H1 (cell line): ENCODE results near the gene LYRM4. TPM values are rescaled to one million over a fixed set of nuclear protein-coding genes. Genes with fewer than 3 reads are reported as not detected.

ENCODE experiments used
- CTCF ChIA-PET: fragments of 300-600 bp; sonication (Branson Sonifier 250); formaldehyde crosslinking; loops from one replicate; lab custom pipeline; 2021; ENCODE audit not compliant: partially characterized antibody; lab: Charles Lee
- POLR2A ChIA-PET: fragments of 300-600 bp; sonication (Branson Sonifier 250); formaldehyde crosslinking; loops from one replicate; lab custom pipeline; 2021; ENCODE audit warnings: inconsistent platforms; ENCODE audit not compliant: partially characterized antibody; lab: Charles Lee
- DNase-seq, 2 experiments: peaks; one replicate each; pipeline versions ENCODE4 v3.0.0 to v3.0.0-alpha.2; 2010 to 2022; ENCODE audit warnings: low spot score in 2 of 2, low read depth in 1 of 2, mixed read lengths in 1 of 2
- FAIRE-seq: peaks from 2 replicates; lab custom pipeline; 2011; peaks lifted over from hg19 to GRCh38; lab: Jason Lieb, UNC
- H2AFZ ChIP-seq: 2 replicates; pipeline ENCODE4 v1.8.1; 2012; ENCODE audit warnings: low read length, inconsistent platforms
- H2AK5ac ChIP-seq: 2 replicates; pipeline ENCODE4 v1.6.1; 2013; ENCODE audit warnings: low read depth, low read length
- H2BK120ac ChIP-seq: replicated peaks from 2 replicates; pipeline ENCODE3; 2013; ENCODE audit warnings: low read depth, low read length, inconsistent platforms
- H2BK12ac ChIP-seq: 2 replicates; pipeline ENCODE4 v1.6.1; 2013; ENCODE audit warnings: low read depth, low read length
- H2BK15ac ChIP-seq: 2 replicates; pipeline ENCODE4 v1.6.1; 2013; ENCODE audit warnings: low read length
- H2BK20ac ChIP-seq: 2 replicates; pipeline ENCODE4 v1.6.1; 2013; ENCODE audit warnings: low read length
- H2BK5ac ChIP-seq: 2 replicates; pipeline ENCODE4 v1.6.1; 2013; ENCODE audit warnings: low read depth, low read length
- H3K14ac ChIP-seq: 2 replicates; pipeline ENCODE4 v1.6.1; 2013; ENCODE audit warnings: inconsistent platforms; ENCODE audit not compliant: insufficient read length
- H3K18ac ChIP-seq: 2 replicates; pipeline ENCODE4 v1.6.1; 2013; ENCODE audit warnings: low read length; ENCODE audit errors: extremely low read depth
- H3K23ac ChIP-seq: 2 replicates; pipeline ENCODE4 v1.6.1; 2013; ENCODE audit warnings: inconsistent platforms; ENCODE audit not compliant: insufficient read length
- H3K23me2 ChIP-seq: 2 replicates; pipeline ENCODE4 v1.6.1; 2013; ENCODE audit warnings: low read depth, low read length
- H3K27ac ChIP-seq: 2 replicates; pipeline ENCODE4 v1.6.1; 2011; ENCODE audit warnings: low read depth, low read length, inconsistent platforms
- H3K27me3 ChIP-seq, 4 experiments: replicated peaks in 1 of 4; 1 replicate in 1 of 4; 2 replicates in 3 of 4; pipeline versions ENCODE4 v1.6.1 to v1.8.1; 2011 to 2013; ENCODE audit warnings: low read length in 3 of 4, mild to moderate bottlenecking in 3 of 4, inconsistent platforms in 2 of 4, mixed read lengths in 2 of 4, moderate library complexity in 1 of 4; ENCODE audit not compliant: control insufficient read depth in 3 of 4, insufficient read depth in 3 of 4; ENCODE audit errors: extremely low read depth in 1 of 4
- H3K36me3 ChIP-seq, 4 experiments: 2 replicates each; pipeline versions ENCODE4 v1.6.1 to v1.8.1; 2011 to 2013; ENCODE audit warnings: mild to moderate bottlenecking in 4 of 4, low read length in 3 of 4, moderate library complexity in 2 of 4, control low read depth in 1 of 4, inconsistent platforms in 1 of 4; ENCODE audit not compliant: insufficient read depth in 4 of 4, control insufficient read depth in 2 of 4
- H3K4ac ChIP-seq: replicated peaks from 2 replicates; pipeline ENCODE3; 2013; ENCODE audit warnings: low read length, low read depth, mixed read lengths, inconsistent platforms; ENCODE audit not compliant: insufficient read length
- H3K4me1 ChIP-seq, 4 experiments: replicated peaks in 1 of 4; 1 replicate in 1 of 4; 2 replicates in 3 of 4; pipeline versions ENCODE4 v1.6.1 to v1.8.1; 2011 to 2013; ENCODE audit warnings: low read length in 3 of 4, inconsistent platforms in 2 of 4, mixed read lengths in 1 of 4; ENCODE audit not compliant: insufficient read depth in 4 of 4, control insufficient read depth in 3 of 4
- H3K4me2 ChIP-seq, 2 experiments: 2 replicates each; pipeline versions ENCODE4 v1.6.1 to v1.8.1; 2011 to 2013; ENCODE audit warnings: low read depth in 2 of 2, low read length in 2 of 2, control low read depth in 1 of 2, inconsistent platforms in 1 of 2, mild to moderate bottlenecking in 1 of 2; ENCODE audit not compliant: insufficient read depth in 1 of 2
- H3K4me3 ChIP-seq, 4 experiments: fragments of 200-600, 300-600 bp in 1 of 4; sonication (generic), shearing (Covaris generic), sonication (Bioruptor Twin) in 1 of 4; 2 replicates each; pipeline versions ENCODE4 v1.5.1 to v1.8.1; 2011 to 2016; ENCODE audit warnings: low read length in 4 of 4, low read depth in 3 of 4, control low read depth in 2 of 4, inconsistent platforms in 2 of 4, mild to moderate bottlenecking in 2 of 4, mixed read lengths in 1 of 4, moderate library complexity in 1 of 4; ENCODE audit not compliant: insufficient read depth in 2 of 4; ENCODE audit errors: extremely low read depth in 1 of 4
- H3K56ac ChIP-seq: replicated peaks from 2 replicates; pipeline ENCODE3; 2013; ENCODE audit warnings: low read depth, mild to moderate bottlenecking, mixed read lengths, low read length, inconsistent platforms; ENCODE audit not compliant: insufficient read length
- H3K79me1 ChIP-seq: 2 replicates; pipeline ENCODE4 v1.6.1; 2013; ENCODE audit warnings: low read depth, low read length, control low read depth
- H3K79me2 ChIP-seq, 2 experiments: 2 replicates each; pipeline versions ENCODE4 v1.6.1 to v1.8.1; 2012 to 2013; ENCODE audit warnings: low read length in 2 of 2, mild to moderate bottlenecking in 2 of 2, inconsistent platforms in 1 of 2; ENCODE audit not compliant: insufficient read depth in 2 of 2, control insufficient read depth in 1 of 2
- H3K9ac ChIP-seq, 4 experiments: replicated peaks in 1 of 4; 1 replicate in 1 of 4; 2 replicates in 3 of 4; pipeline versions ENCODE4 v1.6.1 to v1.8.1; 2011 to 2013; ENCODE audit warnings: low read depth in 3 of 4, low read length in 3 of 4, control low read depth in 2 of 4, mild to moderate bottlenecking in 2 of 4, moderate library complexity in 2 of 4, inconsistent platforms in 1 of 4; ENCODE audit errors: extremely low read depth in 1 of 4
- H3K9me3 ChIP-seq, 2 experiments: 2 replicates each; pipeline versions ENCODE4 v1.6.1 to v1.8.1; 2012 to 2013; ENCODE audit warnings: mild to moderate bottlenecking in 2 of 2, moderate library complexity in 2 of 2, control low read depth in 1 of 2, inconsistent platforms in 1 of 2, low read depth in 1 of 2, low read length in 1 of 2, mixed read lengths in 1 of 2; ENCODE audit not compliant: insufficient read depth in 2 of 2
- H4K20me1 ChIP-seq, 2 experiments: replicated peaks in 1 of 2; 2 replicates each; pipeline versions ENCODE3 to v1.8.1; 2011 to 2013; ENCODE audit warnings: inconsistent platforms in 2 of 2, low read length in 2 of 2, mild to moderate bottlenecking in 1 of 2; ENCODE audit not compliant: insufficient read depth in 2 of 2, control insufficient read depth in 1 of 2
- H4K5ac ChIP-seq: 2 replicates; pipeline ENCODE4 v1.6.1; 2013; ENCODE audit warnings: low read length, low read depth, mixed read lengths, inconsistent platforms; ENCODE audit not compliant: insufficient read length
- H4K8ac ChIP-seq: 2 replicates; pipeline ENCODE4 v1.8.0; 2013; ENCODE audit warnings: mild to moderate bottlenecking, moderate library complexity, low read length, inconsistent platforms; ENCODE audit not compliant: insufficient read depth; ENCODE audit errors: extremely low read depth
- H4K91ac ChIP-seq: replicated peaks from 2 replicates; pipeline ENCODE3; 2013; ENCODE audit warnings: low read length, mixed read lengths, inconsistent platforms; ENCODE audit not compliant: insufficient read length
- ATF2 ChIP-seq: IDR thresholded peaks from 2 replicates; pipeline ENCODE4 v1.6.1; 2012; ENCODE audit warnings: low read length, inconsistent platforms
- BCL11A ChIP-seq, 2 experiments: IDR thresholded peaks; one replicate each; pipeline ENCODE4 v1.6.1; 2011; ENCODE audit warnings: low read depth in 2 of 2, low read length in 2 of 2, mild to moderate bottlenecking in 2 of 2
- CHD1 ChIP-seq: IDR thresholded peaks from 2 replicates; pipeline ENCODE4 v1.6.1; 2012; ENCODE audit warnings: low read depth, low read length, improper control_type of control experiment
- GABPA ChIP-seq: IDR thresholded peaks from 2 replicates; pipeline ENCODE4 v1.6.1; 2011; ENCODE audit warnings: mild to moderate bottlenecking, low read length, moderate library complexity, borderline replicate concordance; ENCODE audit not compliant: insufficient read depth
- JUN ChIP-seq: IDR thresholded peaks from 2 replicates; pipeline ENCODE4 v1.6.1; 2011; ENCODE audit warnings: low read depth, mild to moderate bottlenecking, improper control_type of control experiment, low read length
- KDM1A ChIP-seq: fragments of 200-600, 300-600 bp; sonication (generic); IDR thresholded peaks from 2 replicates; pipeline ENCODE4 v1.7.1; 2016; ENCODE audit warnings: mild to moderate bottlenecking, low read length, borderline replicate concordance
- RBBP5 ChIP-seq: IDR thresholded peaks from 2 replicates; pipeline ENCODE4 v1.7.1; 2012; ENCODE audit warnings: low read depth, mild to moderate bottlenecking, inconsistent platforms, low read length, moderate library complexity, borderline replicate concordance
- RNF2 ChIP-seq: fragments of 200-900, 300-1000 bp; sonication (generic); IDR thresholded peaks from 2 replicates; pipeline ENCODE4 v1.7.1; 2016; ENCODE audit warnings: borderline replicate concordance, low read depth, mild to moderate bottlenecking, antibody characterized with exemption, low read length; ENCODE audit not compliant: poor library complexity, severe bottlenecking; ENCODE audit errors: missing control alignments
- SIN3A ChIP-seq, 2 experiments: IDR thresholded peaks in 1 of 2; conservative IDR thresholded peaks in 1 of 2; 2 replicates each; pipeline ENCODE4 v1.6.1; 2011 to 2012; ENCODE audit warnings: low read length in 2 of 2, improper control_type of control experiment in 1 of 2, low read depth in 1 of 2, mild to moderate bottlenecking in 1 of 2
- TAF7 ChIP-seq: optimal IDR thresholded peaks from 2 replicates; pipeline ENCODE3; 2011; ENCODE audit warnings: low read depth, mild to moderate bottlenecking, inconsistent platforms, low read length, moderate library complexity, borderline replicate concordance
- TCF12 ChIP-seq: IDR thresholded peaks from 2 replicates; pipeline ENCODE4 v1.6.1; 2011; ENCODE audit warnings: low read depth, mild to moderate bottlenecking, low read length
- WGBS, 2 experiments: shearing (Covaris generic) in 1 of 2; methylation state at CpG; one replicate each; pipeline versions ENCODE4 v1.1.6 to v1.1.7; 2013 to 2015; ENCODE audit warnings: low lambda C conversion rate in 2 of 2, mixed read lengths in 2 of 2, inconsistent platforms in 1 of 2, low coverage in 1 of 2, missing lambda C conversion rate in 1 of 2; ENCODE audit not compliant: insufficient replicate concordance in 2 of 2, insufficient coverage in 1 of 2, insufficient read length in 1 of 2; ENCODE audit errors: extremely low coverage in 1 of 2, missing lambda C conversion rate in 1 of 2; 5-methylcytosine and 5-hydroxymethylcytosine counted together
- polyA plus RNA-seq, 7 experiments: library from polyadenylated mRNA; depleted of rRNA in 3 of 7; stranded (reverse) in 5 of 7; unstranded in 2 of 7; fragments of >200 nt in 5 of 7; fragments of 200-250 nt in 2 of 7; gene quantifications; 1 replicate in 5 of 7; 2 replicates in 1 of 7; 4 replicates in 1 of 7; pipeline versions ENCODE4 v1.2.1 to v1.2.3, GENCODE V29; 2011 to 2013; ENCODE audit warnings: missing spikeins in 2 of 7, mixed read lengths in 2 of 7
- total RNA-seq: library from RNA; stranded (reverse); fragmentation: NEBNext Ultra II Directional; extraction: Animal tissue kit (Norgen Biotek cat#: 25700); gene quantifications from 2 replicates; pipeline ENCODE4 v1.2.1, GENCODE V29; 2021

LYRM4 gene
- total and polyA plus RNA-seq, 2 of the 8 experiments (the other 6 are each of a cell fraction or from before 2014, with no cell fraction given), result 56.6 to 62.8 TPM

- Histone ChIP-seq H2BK5ac (no peak overlapping the region), H3K18ac (no peak overlapping the region), H3K79me1 (peaks cover 2% of the 10 kb centered on the region), H3K4me2 (no peak overlapping the region), H3K4ac (no peak overlapping the region), H3K23ac (no peak overlapping the region), H3K9ac (no peak overlapping the region), H3K56ac (no peak overlapping the region), H2AK5ac (no peak overlapping the region), H4K91ac (no peak overlapping the region), H4K5ac (no peak overlapping the region), H4K8ac (no peak overlapping the region), H2AFZ (no peak overlapping the region), H3K79me2 (peaks cover 0 to 2% of the 10 kb centered on the region in 2 experiments; a peak in 1 of 4 replicates), H4K20me1 (peaks cover 0 to 9% of the 10 kb centered on the region in 2 experiments), H3K36me3 (no peaks in the 10 kb centered on the region; a peak in 1 of 8 replicates), H3K4me3 (no peak overlapping the region), H2BK15ac (no peak overlapping the region), H3K4me1 (peaks cover 0 to 6% (median 0%) of the 10 kb centered on the region in 4 experiments; a peak in 1 of 7 replicates), H2BK12ac (no peak overlapping the region), H2BK120ac (no peak overlapping the region), H3K9me3 (no peaks in the 10 kb centered on the region), H3K23me2 (no peaks in the 10 kb centered on the region), H3K14ac (no peak overlapping the region), H3K27me3 (no peaks in the 10 kb centered on the region), H3K27ac (no peak overlapping the region), H2BK20ac (no peak overlapping the region)
- WGBS, 2 experiments, result 94% methylated on average over 4 of the region's 4 CpGs; no CpG with 5 or more reads in 1 of the 2 experiments
- DNase-seq (no peak), FAIRE-seq (peak; percentile 7)
- POLR2A ChIA-PET, result no interaction called here
- CTCF ChIA-PET, result interaction anchor here (1.0 to 2.2 kb wide), 9 partner anchors 10 to 86 kb away, joined by 3 to 8 read pairs (median 4); no protein-coding TSS in a partner anchor
- TF ChIP-seq RNF2 (no peak), GABPA (no peak), TAF7 (no peak), KDM1A (no peak), RBBP5 (no peak), TCF12 (no peak), BCL11A (IDR thresholded peaks at IDR 0.05; ENCODE audit: low read depth in 2 of 2, low read length in 2 of 2) (no peak), ATF2 (no peak), SIN3A (conservative IDR thresholded peaks at IDR 0.05 in 1 of 2, IDR thresholded peaks at IDR 0.05 in 1 of 2; ENCODE audit: low read depth in 1 of 2, low read length in 2 of 2) (no peak), JUN (no peak), CHD1 (no peak)
Measured at GRCh38 chr6:5230081-5230480, 30.7 kb downstream of the LYRM4 start.
